Spleen (tissue), 7 donors: Measurements from ENCODE around the gene METRNL.

ENCODE experiments used
- POLR2A ChIP-seq, 3 donors: fragments of 450-650 bp; IDR thresholded peaks; one replicate each; pipeline ENCODE4 v1.5.1; 2017; ENCODE audit warnings: antibody characterized with exemption in 3 of 3, mild to moderate bottlenecking in 1 of 3
- TF ChIP-seq, protein P1 (sequence below), 11 experiments: fragments of 200-600 bp in 7 of 11; fragments of 450-650 bp in 4 of 11; sonication (generic) in 4 of 11; IDR thresholded peaks in 8 of 11; conservative IDR thresholded peaks in 3 of 11; 1 replicate in 7 of 11; 2 replicates in 4 of 11; pipeline versions ENCODE4 v1.4.0 to v1.8.0; 2016 to 2021; ENCODE audit warnings: antibody characterized with exemption in 11 of 11, inconsistent platforms in 4 of 11, mild to moderate bottlenecking in 1 of 11
- donor health status: DM: no; HTN: no; CAD: no; lungs with moderate emphysema.
- donor health status: DM: no; HTN: no; CAD: no.
- donor health status: DM: no; HTN: no; CAD: no.

DNA sequence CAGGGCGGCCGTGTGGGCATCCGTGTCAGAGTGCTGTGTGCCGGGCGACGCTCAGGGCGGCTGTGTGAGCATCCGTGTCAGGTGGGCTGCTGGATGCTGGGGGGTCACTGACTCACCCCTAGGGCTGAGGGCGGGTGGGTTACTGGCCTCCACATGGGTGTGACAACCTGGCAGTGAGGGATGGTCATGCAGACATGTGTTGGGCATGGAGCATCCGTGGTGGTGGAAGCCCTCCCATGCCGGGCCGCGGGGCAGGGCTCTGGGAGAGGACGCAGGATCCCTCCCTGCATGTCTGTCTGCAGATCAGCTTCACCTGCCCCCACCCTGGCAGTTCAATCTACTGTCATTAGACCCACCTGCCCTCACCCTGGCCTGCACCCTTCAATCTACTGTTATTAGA lies 56.3 kb downstream of the METRNL start:
- TF ChIP-seq, protein P1, sequence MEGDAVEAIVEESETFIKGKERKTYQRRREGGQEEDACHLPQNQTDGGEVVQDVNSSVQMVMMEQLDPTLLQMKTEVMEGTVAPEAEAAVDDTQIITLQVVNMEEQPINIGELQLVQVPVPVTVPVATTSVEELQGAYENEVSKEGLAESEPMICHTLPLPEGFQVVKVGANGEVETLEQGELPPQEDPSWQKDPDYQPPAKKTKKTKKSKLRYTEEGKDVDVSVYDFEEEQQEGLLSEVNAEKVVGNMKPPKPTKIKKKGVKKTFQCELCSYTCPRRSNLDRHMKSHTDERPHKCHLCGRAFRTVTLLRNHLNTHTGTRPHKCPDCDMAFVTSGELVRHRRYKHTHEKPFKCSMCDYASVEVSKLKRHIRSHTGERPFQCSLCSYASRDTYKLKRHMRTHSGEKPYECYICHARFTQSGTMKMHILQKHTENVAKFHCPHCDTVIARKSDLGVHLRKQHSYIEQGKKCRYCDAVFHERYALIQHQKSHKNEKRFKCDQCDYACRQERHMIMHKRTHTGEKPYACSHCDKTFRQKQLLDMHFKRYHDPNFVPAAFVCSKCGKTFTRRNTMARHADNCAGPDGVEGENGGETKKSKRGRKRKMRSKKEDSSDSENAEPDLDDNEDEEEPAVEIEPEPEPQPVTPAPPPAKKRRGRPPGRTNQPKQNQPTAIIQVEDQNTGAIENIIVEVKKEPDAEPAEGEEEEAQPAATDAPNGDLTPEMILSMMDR (IDR thresholded peaks at IDR 0.05 in 8 of 11, conservative IDR thresholded peaks at IDR 0.05 in 3 of 11) = no peak
- TF ChIP-seq POLR2A (IDR thresholded peaks at IDR 0.05) = no peak
